ENCODE data around the gene PAX1. TPM values are rescaled to one million over a fixed set of nuclear protein-coding genes. Genes with fewer than 3 reads are reported as not detected.

The PAX1 gene
- total and polyA plus RNA-seq, 2 of the 8 experiments (the other 6 are each of a cell fraction or from before 2014, with no cell fraction given) = not detected

GRCh38 chr20:21762646-21763045, 57.2 kb downstream of the PAX1 start (continued):
- TF ChIP-seq, protein P1, sequence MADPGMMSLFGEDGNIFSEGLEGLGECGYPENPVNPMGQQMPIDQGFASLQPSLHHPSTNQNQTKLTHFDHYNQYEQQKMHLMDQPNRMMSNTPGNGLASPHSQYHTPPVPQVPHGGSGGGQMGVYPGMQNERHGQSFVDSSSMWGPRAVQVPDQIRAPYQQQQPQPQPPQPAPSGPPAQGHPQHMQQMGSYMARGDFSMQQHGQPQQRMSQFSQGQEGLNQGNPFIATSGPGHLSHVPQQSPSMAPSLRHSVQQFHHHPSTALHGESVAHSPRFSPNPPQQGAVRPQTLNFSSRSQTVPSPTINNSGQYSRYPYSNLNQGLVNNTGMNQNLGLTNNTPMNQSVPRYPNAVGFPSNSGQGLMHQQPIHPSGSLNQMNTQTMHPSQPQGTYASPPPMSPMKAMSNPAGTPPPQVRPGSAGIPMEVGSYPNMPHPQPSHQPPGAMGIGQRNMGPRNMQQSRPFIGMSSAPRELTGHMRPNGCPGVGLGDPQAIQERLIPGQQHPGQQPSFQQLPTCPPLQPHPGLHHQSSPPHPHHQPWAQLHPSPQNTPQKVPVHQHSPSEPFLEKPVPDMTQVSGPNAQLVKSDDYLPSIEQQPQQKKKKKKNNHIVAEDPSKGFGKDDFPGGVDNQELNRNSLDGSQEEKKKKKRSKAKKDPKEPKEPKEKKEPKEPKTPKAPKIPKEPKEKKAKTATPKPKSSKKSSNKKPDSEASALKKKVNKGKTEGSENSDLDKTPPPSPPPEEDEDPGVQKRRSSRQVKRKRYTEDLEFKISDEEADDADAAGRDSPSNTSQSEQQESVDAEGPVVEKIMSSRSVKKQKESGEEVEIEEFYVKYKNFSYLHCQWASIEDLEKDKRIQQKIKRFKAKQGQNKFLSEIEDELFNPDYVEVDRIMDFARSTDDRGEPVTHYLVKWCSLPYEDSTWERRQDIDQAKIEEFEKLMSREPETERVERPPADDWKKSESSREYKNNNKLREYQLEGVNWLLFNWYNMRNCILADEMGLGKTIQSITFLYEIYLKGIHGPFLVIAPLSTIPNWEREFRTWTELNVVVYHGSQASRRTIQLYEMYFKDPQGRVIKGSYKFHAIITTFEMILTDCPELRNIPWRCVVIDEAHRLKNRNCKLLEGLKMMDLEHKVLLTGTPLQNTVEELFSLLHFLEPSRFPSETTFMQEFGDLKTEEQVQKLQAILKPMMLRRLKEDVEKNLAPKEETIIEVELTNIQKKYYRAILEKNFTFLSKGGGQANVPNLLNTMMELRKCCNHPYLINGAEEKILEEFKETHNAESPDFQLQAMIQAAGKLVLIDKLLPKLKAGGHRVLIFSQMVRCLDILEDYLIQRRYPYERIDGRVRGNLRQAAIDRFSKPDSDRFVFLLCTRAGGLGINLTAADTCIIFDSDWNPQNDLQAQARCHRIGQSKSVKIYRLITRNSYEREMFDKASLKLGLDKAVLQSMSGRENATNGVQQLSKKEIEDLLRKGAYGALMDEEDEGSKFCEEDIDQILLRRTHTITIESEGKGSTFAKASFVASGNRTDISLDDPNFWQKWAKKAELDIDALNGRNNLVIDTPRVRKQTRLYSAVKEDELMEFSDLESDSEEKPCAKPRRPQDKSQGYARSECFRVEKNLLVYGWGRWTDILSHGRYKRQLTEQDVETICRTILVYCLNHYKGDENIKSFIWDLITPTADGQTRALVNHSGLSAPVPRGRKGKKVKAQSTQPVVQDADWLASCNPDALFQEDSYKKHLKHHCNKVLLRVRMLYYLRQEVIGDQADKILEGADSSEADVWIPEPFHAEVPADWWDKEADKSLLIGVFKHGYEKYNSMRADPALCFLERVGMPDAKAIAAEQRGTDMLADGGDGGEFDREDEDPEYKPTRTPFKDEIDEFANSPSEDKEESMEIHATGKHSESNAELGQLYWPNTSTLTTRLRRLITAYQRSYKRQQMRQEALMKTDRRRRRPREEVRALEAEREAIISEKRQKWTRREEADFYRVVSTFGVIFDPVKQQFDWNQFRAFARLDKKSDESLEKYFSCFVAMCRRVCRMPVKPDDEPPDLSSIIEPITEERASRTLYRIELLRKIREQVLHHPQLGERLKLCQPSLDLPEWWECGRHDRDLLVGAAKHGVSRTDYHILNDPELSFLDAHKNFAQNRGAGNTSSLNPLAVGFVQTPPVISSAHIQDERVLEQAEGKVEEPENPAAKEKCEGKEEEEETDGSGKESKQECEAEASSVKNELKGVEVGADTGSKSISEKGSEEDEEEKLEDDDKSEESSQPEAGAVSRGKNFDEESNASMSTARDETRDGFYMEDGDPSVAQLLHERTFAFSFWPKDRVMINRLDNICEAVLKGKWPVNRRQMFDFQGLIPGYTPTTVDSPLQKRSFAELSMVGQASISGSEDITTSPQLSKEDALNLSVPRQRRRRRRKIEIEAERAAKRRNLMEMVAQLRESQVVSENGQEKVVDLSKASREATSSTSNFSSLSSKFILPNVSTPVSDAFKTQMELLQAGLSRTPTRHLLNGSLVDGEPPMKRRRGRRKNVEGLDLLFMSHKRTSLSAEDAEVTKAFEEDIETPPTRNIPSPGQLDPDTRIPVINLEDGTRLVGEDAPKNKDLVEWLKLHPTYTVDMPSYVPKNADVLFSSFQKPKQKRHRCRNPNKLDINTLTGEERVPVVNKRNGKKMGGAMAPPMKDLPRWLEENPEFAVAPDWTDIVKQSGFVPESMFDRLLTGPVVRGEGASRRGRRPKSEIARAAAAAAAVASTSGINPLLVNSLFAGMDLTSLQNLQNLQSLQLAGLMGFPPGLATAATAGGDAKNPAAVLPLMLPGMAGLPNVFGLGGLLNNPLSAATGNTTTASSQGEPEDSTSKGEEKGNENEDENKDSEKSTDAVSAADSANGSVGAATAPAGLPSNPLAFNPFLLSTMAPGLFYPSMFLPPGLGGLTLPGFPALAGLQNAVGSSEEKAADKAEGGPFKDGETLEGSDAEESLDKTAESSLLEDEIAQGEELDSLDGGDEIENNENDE (IDR thresholded peaks at IDR 0.05; ENCODE audit: insufficient replicate concordance, low read length) = no peak
- TF ChIP-seq GTF2F1 (IDR thresholded peaks at IDR 0.05; ENCODE audit: borderline replicate concordance, low read depth, low read length) (no peak), KDM1A (IDR thresholded peaks at IDR 0.05; ENCODE audit: borderline replicate concordance, low read length) (no peak), PHF8 (conservative IDR thresholded peaks at IDR 0.05; ENCODE audit: low read depth, low read length) (no peak), ASH2L (IDR thresholded peaks at IDR 0.05; ENCODE audit: low read length) (no peak), POLR2A (IDR thresholded peaks at IDR 0.05; ENCODE audit: control extremely low read depth in 1 of 2, low read depth in 2 of 2, low read length in 2 of 2) (no peak)
- TF ChIP-seq, protein P2, sequence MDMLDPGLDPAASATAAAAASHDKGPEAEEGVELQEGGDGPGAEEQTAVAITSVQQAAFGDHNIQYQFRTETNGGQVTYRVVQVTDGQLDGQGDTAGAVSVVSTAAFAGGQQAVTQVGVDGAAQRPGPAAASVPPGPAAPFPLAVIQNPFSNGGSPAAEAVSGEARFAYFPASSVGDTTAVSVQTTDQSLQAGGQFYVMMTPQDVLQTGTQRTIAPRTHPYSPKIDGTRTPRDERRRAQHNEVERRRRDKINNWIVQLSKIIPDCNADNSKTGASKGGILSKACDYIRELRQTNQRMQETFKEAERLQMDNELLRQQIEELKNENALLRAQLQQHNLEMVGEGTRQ (IDR thresholded peaks at IDR 0.05; ENCODE audit: low read length) = no peak
